Measurements from ENCODE around the gene CSF3.

CSF3 gene

DNA sequence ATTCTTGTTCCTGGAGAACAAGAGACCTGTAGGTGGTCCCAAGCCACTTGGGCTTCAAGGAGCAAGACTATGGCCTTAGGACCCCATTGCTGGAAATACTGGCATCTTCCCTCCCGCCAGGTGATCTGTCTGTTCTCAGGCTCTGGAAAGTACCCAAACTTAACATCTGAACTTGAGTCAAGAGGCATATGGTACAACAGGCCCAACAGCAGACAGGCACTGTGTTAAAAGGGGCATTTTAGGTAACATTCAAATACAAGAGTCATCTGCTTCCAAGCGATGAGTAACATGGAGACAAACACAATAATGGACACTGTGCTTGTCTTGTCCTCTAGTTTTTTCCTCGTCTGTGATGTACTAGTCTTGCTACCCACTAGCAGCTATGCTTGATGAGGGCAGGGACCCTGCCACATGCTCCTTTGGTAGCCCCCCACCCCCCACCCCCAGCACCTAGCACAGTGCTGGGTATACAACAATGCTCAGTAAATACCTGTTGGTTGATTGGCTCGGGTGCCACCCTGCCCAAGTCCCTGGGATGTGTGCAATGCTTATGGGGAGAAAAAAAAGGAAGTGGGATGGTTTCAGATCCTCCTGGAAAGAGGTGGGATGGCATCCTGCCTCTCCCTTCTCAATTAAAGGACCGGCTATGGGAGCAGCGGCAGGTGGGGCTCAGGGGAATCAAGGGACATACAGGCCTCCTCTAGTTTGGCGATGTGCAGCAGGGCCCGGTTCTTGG, 19.4 kb downstream of the CSF3 start:
- TF ChIP-seq MAX (IDR thresholded peaks at IDR 0.05) (no peak), TCF12 (IDR thresholded peaks at IDR 0.05; ENCODE audit: low read depth) (no peak), CEBPB (IDR thresholded peaks at IDR 0.05) (no peak), RAD21 (IDR thresholded peaks at IDR 0.05; ENCODE audit: low read depth) (no peak), YY1 (IDR thresholded peaks at IDR 0.05; ENCODE audit: low read depth) (no peak), TEAD4 (IDR thresholded peaks at IDR 0.05) (no peak), CREB1 (IDR thresholded peaks at IDR 0.05; ENCODE audit: low read depth) (no peak)
- TF ChIP-seq, protein P1, sequence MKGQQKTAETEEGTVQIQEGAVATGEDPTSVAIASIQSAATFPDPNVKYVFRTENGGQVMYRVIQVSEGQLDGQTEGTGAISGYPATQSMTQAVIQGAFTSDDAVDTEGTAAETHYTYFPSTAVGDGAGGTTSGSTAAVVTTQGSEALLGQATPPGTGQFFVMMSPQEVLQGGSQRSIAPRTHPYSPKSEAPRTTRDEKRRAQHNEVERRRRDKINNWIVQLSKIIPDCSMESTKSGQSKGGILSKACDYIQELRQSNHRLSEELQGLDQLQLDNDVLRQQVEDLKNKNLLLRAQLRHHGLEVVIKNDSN (IDR thresholded peaks at IDR 0.05) = no peak
- TF ChIP-seq, protein P2, sequence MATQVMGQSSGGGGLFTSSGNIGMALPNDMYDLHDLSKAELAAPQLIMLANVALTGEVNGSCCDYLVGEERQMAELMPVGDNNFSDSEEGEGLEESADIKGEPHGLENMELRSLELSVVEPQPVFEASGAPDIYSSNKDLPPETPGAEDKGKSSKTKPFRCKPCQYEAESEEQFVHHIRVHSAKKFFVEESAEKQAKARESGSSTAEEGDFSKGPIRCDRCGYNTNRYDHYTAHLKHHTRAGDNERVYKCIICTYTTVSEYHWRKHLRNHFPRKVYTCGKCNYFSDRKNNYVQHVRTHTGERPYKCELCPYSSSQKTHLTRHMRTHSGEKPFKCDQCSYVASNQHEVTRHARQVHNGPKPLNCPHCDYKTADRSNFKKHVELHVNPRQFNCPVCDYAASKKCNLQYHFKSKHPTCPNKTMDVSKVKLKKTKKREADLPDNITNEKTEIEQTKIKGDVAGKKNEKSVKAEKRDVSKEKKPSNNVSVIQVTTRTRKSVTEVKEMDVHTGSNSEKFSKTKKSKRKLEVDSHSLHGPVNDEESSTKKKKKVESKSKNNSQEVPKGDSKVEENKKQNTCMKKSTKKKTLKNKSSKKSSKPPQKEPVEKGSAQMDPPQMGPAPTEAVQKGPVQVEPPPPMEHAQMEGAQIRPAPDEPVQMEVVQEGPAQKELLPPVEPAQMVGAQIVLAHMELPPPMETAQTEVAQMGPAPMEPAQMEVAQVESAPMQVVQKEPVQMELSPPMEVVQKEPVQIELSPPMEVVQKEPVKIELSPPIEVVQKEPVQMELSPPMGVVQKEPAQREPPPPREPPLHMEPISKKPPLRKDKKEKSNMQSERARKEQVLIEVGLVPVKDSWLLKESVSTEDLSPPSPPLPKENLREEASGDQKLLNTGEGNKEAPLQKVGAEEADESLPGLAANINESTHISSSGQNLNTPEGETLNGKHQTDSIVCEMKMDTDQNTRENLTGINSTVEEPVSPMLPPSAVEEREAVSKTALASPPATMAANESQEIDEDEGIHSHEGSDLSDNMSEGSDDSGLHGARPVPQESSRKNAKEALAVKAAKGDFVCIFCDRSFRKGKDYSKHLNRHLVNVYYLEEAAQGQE (IDR thresholded peaks at IDR 0.05; ENCODE audit: low read depth) = no peak

- TF ChIP-seq RAD21 (IDR thresholded peaks at IDR 0.05; ENCODE audit: low read depth) = peak; percentile 53
- TF ChIP-seq, protein P1 (IDR thresholded peaks at IDR 0.05) = no peak
- TF ChIP-seq CREB1 (IDR thresholded peaks at IDR 0.05; ENCODE audit: low read depth) = no peak
- TF ChIP-seq EP300 (IDR thresholded peaks at IDR 0.05; ENCODE audit: borderline replicate concordance) = no peak
- TF ChIP-seq EGR1 (IDR thresholded peaks at IDR 0.05) = no peak
- peak; percentile 53 for TF ChIP-seq TEAD4 (IDR thresholded peaks at IDR 0.05)
- TF ChIP-seq NFIC (IDR thresholded peaks at IDR 0.05) = no peak
Observed at GRCh38 chr17:40035162-40035559, 19.9 kb downstream of the CSF3 start.

DNA sequence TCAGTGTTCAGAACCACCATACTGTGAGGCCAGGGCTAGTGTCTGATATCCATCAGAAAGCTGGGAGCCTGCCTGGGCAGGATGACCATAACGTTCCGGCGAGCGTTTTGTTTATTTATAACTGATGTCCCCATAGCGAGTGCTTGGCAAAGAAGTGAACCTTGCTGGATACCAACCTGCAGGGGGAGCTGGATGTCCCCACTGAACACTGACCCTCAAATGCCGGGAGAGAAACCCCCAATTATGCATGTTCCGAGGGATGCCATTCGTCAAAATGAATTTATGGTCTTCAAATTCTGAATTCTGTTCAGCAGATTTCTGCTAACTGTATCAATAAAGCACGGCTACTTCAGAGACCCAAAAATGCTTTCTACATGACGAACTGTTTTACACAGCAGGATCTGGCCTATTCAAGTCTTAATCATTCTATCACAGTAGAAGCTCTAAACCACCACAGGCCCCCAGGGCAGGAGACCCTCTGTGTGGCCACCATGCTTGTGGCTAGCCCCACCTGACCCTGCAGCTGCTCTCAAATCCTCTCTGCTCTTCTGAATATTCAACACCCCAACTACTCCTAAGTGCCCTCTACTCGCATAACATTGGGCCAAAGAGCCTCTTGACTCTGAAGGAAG, 23.8 kb downstream of the CSF3 start:
- TF ChIP-seq EGR1 (IDR thresholded peaks at IDR 0.05) (no peak), YY1 (IDR thresholded peaks at IDR 0.05; ENCODE audit: low read depth) (no peak), TCF12 (IDR thresholded peaks at IDR 0.05; ENCODE audit: low read depth) (no peak), TAF1 (IDR thresholded peaks at IDR 0.05; ENCODE audit: low read depth) (no peak), TEAD4 (IDR thresholded peaks at IDR 0.05) (peak; percentile 68), RAD21 (IDR thresholded peaks at IDR 0.05; ENCODE audit: low read depth) (peak; percentile 45), CEBPB (IDR thresholded peaks at IDR 0.05) (no peak), ZBTB7A (IDR thresholded peaks at IDR 0.05; ENCODE audit: low read depth) (no peak), EP300 (IDR thresholded peaks at IDR 0.05; ENCODE audit: borderline replicate concordance) (no peak), NFIC (IDR thresholded peaks at IDR 0.05) (0 out of 2 replicates have a peak, but pooled peaks have one; percentile 25)

DNA sequence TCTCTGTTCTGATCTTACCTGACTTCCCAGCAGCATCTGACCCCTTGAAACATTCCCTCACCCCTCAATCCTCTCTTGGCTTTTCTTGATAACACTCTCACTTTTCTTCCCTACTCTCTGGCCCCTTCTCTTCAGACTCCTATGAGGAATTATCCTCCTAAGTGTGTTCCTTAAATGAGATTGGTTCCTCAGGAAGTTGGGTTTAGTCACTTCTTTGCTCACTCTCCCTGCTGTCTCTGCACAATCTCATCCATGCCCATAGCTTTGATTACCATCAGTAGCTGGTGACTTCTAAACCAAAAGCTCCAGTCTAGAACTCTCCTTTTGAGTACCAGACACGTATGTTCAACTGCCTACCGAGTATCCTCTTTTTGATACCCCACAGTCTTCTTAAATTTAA, 26.0 kb downstream of the CSF3 start:
- TF ChIP-seq RAD21 (IDR thresholded peaks at IDR 0.05; ENCODE audit: low read depth) (no peak), NFIC (IDR thresholded peaks at IDR 0.05) (no peak), TAF1 (IDR thresholded peaks at IDR 0.05; ENCODE audit: low read depth) (no peak), CEBPB (IDR thresholded peaks at IDR 0.05) (no peak)
- TF ChIP-seq, protein P1 (IDR thresholded peaks at IDR 0.05) = no peak

- TF ChIP-seq CREB1 (IDR thresholded peaks at IDR 0.05; ENCODE audit: low read depth) (no peak), EP300 (IDR thresholded peaks at IDR 0.05; ENCODE audit: borderline replicate concordance) (no peak), TEAD4 (IDR thresholded peaks at IDR 0.05) (no peak), MAX (IDR thresholded peaks at IDR 0.05) (no peak), CEBPB (IDR thresholded peaks at IDR 0.05) (no peak), NFIC (IDR thresholded peaks at IDR 0.05) (no peak), RAD21 (IDR thresholded peaks at IDR 0.05; ENCODE audit: low read depth) (no peak), TCF12 (IDR thresholded peaks at IDR 0.05; ENCODE audit: low read depth) (no peak), TAF1 (IDR thresholded peaks at IDR 0.05; ENCODE audit: low read depth) (no peak), EGR1 (IDR thresholded peaks at IDR 0.05) (no peak), FOXM1 (IDR thresholded peaks at IDR 0.05; ENCODE audit: borderline replicate concordance, low read depth) (no peak), ZBTB7A (IDR thresholded peaks at IDR 0.05; ENCODE audit: low read depth) (no peak), YY1 (IDR thresholded peaks at IDR 0.05; ENCODE audit: low read depth) (no peak)
- TF ChIP-seq, protein P2 (IDR thresholded peaks at IDR 0.05; ENCODE audit: low read depth) = no peak
- TF ChIP-seq, protein P1 (IDR thresholded peaks at IDR 0.05) = no peak
Observed at GRCh38 chr17:40056379-40057015, 41.3 kb downstream of the CSF3 start.

All from Ishikawa (cell line).